ENCODE data around the gene DIP2B. TPM values are rescaled to one million over a fixed set of nuclear protein-coding genes. Genes with fewer than 3 reads are reported as not detected.

DIP2B gene
- total RNA-seq, 2 experiments from 2014 or later, result 29.2 to 29.4 TPM

GRCh38 chr12:50788561-50788960, 283.8 kb downstream of the DIP2B start:
- Mint-ChIP-seq H3K9me3 (ENCODE audit: low read depth) (peaks cover 10% of the 10 kb centered on the region), H3K36me3 (ENCODE audit: low read depth) (peaks cover 37% of the 10 kb centered on the region), H3K4me3 (no peak overlapping the region), H3K27ac (no peak overlapping the region), H3K27me3 (no peaks in the 10 kb centered on the region), H3K4me1 (peaks cover 29% of the 10 kb centered on the region)
- ChIA-PET CTCF (interaction anchor here (0.8 to 1.3 kb wide), 2 partner anchors 14 to 23 kb away, joined by 3 to 5 read pairs; no protein-coding TSS in a partner anchor), POLR2A (no interaction called here)
- DNase-seq (no peak), ATAC-seq (no peak)
- intact Hi-C loops (cut with DNase I, micrococcal nuclease), result no loop called here

GRCh38 chr12:50790081-50790480, 285.3 kb downstream of the DIP2B start:
- Mint-ChIP-seq H3K27me3 (no peaks in the 10 kb centered on the region), H3K36me3 (ENCODE audit: low read depth) (peaks cover 31% of the 10 kb centered on the region), H3K4me3 (no peak overlapping the region), H3K9me3 (ENCODE audit: low read depth) (peaks cover 10% of the 10 kb centered on the region), H3K4me1 (peaks cover 22% of the 10 kb centered on the region), H3K27ac (no peak overlapping the region)
- no peak for ATAC-seq
- ChIA-PET CTCF (no interaction called here), POLR2A (interaction anchor here (0.6 to 1.0 kb wide), 3 partner anchors 69 to 662 kb away, joined by 3 to 4 read pairs (median 3); no protein-coding TSS in a partner anchor)
- intact Hi-C loops (cut with DNase I, micrococcal nuclease), result no loop called here
- no peak for DNase-seq

Other genes with a start within 250 kb of the DIP2B start
- gene LIMA1, start 221.5 kb upstream of the DIP2B start, total RNA-seq, result 10 to 100 TPM; 69.7 to 90.4 TPM
- not detected for gene FAM186A, start 108.4 kb upstream of the DIP2B start, total RNA-seq
- gene LARP4, start 104.1 kb upstream of the DIP2B start, total RNA-seq, result 10 to 100 TPM; 66.3 to 72.4 TPM